GM13977 (cell line): ENCODE data around the gene TENT5A.

ENCODE experiments used
- DNase-seq: peaks from one replicate; pipeline ENCODE4 v3.0.0; 2012; ENCODE audit warnings: low spot score
- in situ Hi-C: fragments of 300-500 bp; cut with MboI; formaldehyde crosslinking; loops from one replicate; pipeline ENCODE4 v1.12.0; 2022; ENCODE audit warnings: low sequenced_read_pairs, low pct_unique_long_range_greater_than_20kb, mixed read lengths, inconsistent platforms; ENCODE audit not compliant: unreplicated experiment
- TF ChIP-seq, protein P1 (sequence below): IDR thresholded peaks from 2 replicates; pipeline ENCODE4 v1.5.1; 2012; ENCODE audit warnings: mild to moderate bottlenecking, control low read depth; ENCODE audit not compliant: insufficient read depth; ENCODE audit errors: extremely low read depth, missing control alignments

Gene TENT5A

DNA sequence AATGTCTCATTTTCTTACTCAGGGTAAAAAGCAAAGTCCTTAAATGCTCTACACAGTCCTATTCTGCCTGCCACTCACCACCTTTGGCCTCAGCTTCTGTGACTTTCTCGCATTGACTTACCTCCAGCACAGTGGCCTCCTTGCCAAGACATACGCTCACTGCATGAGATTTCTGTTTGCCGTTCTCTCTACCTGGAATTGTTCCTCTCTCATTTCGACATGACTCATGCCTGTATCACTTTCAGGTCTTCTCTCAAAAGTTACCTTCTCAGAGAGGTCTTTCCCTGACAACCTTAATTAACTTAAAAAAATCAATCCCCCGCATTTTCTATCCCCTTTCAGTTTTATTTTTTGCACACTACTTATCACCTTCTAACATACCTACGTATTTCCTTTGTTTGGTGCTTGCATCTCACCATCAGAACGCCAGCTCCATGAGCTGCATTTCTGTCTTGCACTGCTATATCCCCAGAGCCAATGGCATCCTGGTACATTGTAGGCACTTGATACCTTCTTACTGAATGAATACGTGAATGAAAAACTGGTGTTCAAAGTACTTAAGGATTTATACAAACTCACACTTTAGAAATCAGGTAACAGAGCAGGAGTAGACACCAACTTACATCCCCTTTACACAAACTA lies 24.5 kb downstream of the TENT5A start:
- in situ Hi-C loops: no loop called here
- TF ChIP-seq, protein P1, sequence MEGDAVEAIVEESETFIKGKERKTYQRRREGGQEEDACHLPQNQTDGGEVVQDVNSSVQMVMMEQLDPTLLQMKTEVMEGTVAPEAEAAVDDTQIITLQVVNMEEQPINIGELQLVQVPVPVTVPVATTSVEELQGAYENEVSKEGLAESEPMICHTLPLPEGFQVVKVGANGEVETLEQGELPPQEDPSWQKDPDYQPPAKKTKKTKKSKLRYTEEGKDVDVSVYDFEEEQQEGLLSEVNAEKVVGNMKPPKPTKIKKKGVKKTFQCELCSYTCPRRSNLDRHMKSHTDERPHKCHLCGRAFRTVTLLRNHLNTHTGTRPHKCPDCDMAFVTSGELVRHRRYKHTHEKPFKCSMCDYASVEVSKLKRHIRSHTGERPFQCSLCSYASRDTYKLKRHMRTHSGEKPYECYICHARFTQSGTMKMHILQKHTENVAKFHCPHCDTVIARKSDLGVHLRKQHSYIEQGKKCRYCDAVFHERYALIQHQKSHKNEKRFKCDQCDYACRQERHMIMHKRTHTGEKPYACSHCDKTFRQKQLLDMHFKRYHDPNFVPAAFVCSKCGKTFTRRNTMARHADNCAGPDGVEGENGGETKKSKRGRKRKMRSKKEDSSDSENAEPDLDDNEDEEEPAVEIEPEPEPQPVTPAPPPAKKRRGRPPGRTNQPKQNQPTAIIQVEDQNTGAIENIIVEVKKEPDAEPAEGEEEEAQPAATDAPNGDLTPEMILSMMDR: no peak
- no peak for DNase-seq

DNA sequence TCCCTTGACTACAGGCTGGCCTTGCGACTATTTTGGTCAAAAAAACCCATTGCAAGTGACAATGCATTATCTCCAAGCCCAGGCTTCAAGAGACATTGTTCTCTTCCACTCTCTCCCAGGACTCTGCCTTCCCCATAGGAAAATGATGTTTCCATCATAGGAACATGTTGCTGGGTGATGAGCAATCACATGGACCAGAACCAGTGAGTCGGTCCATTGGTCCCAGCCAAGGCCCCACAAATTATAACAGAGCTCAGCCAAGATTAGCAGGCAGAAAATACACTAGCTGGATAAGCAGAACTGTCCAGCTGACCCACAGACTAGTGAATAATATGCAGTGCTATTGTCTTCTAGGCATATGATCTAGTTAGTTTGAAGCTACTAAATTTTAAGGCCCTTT lies 27.4 kb downstream of the TENT5A start:
- DNase-seq: no peak
- in situ Hi-C loops: no loop called here
- TF ChIP-seq, protein P1: no peak

DNA sequence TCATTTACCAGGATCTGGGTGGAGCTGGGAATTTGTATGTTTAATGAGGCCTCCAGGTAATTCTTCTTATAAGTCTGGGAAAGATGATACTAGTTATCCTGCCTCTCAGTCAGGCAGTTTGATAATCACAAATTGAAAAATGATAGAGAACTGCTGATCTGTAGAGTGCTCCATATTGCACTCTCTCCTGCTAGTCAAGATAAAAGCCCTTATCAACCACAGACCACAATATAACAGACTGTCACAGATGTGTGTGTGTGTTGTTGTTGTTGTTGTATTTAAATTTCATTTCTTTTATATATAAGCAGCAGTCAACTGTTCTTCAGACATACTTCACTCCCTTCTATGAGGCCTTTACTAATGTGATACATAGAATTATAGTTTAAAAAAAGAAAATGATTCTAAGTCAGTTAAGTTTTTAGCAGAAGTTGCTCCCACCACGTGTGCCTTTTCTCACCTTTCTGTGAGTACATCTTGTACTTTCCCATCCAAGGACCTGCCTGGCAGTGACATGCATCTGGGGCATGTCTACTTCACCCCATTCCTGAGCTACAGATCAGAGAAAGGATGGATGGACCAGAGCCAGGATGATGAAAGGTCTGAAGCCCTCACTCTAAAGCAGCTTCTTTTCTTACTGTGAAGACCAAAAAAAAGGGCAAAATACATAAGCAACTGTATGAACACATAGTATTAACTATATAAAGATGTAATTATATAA lies 29.8 kb downstream of the TENT5A start:
- in situ Hi-C loops: no loop called here
- TF ChIP-seq, protein P1: no peak
- no peak for DNase-seq

DNA sequence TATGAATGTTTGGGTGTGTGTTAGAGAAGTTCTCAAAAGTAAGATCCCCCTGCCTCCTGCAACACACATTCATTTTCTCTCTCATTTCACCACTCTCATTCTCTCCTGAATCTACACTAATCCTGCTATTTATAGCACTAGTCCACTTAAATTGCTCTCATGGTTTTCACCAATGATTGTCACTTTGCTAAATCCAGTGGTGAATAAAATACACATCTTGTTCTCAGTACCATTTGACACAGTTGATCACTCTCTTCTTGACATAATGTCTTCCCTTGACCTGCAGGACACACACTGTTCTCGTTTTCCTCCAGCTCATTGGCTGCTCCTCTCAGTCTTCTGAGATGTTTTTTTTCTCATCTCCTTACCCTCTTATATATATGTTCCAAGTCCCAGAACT lies 32.1 kb downstream of the TENT5A start:
- in situ Hi-C loops: no loop called here
- TF ChIP-seq, protein P1: no peak

DNA sequence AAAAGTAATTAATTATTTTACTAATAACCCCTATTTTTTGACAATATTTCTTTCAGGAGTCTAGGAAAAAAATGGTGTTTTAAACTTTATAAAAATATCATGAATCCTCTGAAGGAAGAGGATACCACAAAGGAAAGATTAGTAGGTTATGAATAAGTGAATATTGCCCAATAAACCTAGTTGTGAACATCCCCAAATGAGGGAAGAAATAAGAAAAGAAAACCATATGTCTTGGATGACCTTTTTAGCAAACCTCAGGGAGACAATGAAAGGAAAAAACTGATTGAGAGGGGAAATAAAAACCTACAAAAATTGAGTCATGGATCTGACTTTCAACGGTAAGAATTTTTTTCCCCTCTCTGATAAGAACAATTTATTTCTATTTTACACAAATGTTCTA lies 34.4 kb downstream of the TENT5A start:
- in situ Hi-C loops: no loop called here
- no peak for DNase-seq
- TF ChIP-seq, protein P1: no peak

More for the DNA sequence above, 32.1 kb downstream of the TENT5A start:
- DNase-seq: no peak

DNA sequence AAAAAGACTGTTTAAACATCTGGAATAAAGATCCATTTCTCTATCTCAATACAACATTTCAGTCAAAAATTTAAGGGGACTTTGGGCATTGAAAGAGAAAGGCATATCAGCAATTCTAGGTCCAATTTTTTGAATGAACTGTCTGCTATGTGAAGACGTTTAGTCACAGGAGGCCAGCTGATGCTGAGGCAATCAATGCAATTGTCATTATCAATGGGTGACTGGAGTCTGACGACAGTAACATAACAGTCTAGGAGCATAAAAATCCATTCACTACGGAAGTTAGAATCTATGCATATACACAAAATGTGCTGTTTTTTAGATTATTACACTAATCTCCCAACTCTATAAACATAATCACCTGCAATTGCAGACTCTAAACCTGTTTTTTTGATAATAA lies 37.8 kb downstream of the TENT5A start:
- TF ChIP-seq, protein P1: no peak
- in situ Hi-C loops: no loop called here
- no peak for DNase-seq
